ENCODE measurements around the gene PRPSAP2. TPM values are rescaled to one million over a fixed set of nuclear protein-coding genes. Genes with fewer than 3 reads are reported as not detected.

Gene PRPSAP2
- total RNA-seq, 6 donors from 2014 or later: 16.6 to 39.8 (median 29.2) TPM

GRCh38 chr17:18964018-18964351 lies 106.1 kb downstream of the PRPSAP2 start:
- no peak overlapping the region for H3K27ac ChIP-seq
- no peaks in the 10 kb centered on the region for H3K36me3 ChIP-seq
- WGBS, 2 donors: 88 to 89% methylated on average over 9 of the region's 9 CpGs
- H3K9me3 ChIP-seq: no peaks in the 10 kb centered on the region
- no peak overlapping the region for H3K4me3 ChIP-seq
- ATAC-seq (ENCODE audit: low FRiP score in 2 of 2) (no peak), DNase-seq (no peak)
- H3K4me1 ChIP-seq: peaks cover 3 to 21% (median 12%) of the 10 kb centered on the region in 4 donors
- TF ChIP-seq CTCF (IDR thresholded peaks at IDR 0.05) (no peak), POLR2A (IDR thresholded peaks at IDR 0.05) (no peak), EP300 (IDR thresholded peaks at IDR 0.05) (no peak), POLR2AphosphoS5 (IDR thresholded peaks at IDR 0.05) (no peak)
- H3K27me3 ChIP-seq: no peaks in the 10 kb centered on the region

GRCh38 chr17:18964550-18964949 lies 106.6 kb downstream of the PRPSAP2 start:
- TF ChIP-seq CTCF (IDR thresholded peaks at IDR 0.05) (no peak), POLR2A (IDR thresholded peaks at IDR 0.05) (no peak), EP300 (IDR thresholded peaks at IDR 0.05) (no peak), POLR2AphosphoS5 (IDR thresholded peaks at IDR 0.05) (no peak)
- no peak for DNase-seq
- 89 to 94% methylated on average over 8 to 9 of the region's 9 CpGs for WGBS, 2 donors
- no peaks in the 10 kb centered on the region for H3K9me3 ChIP-seq
- H3K27me3 ChIP-seq: no peaks in the 10 kb centered on the region
- H3K4me3 ChIP-seq: no peak overlapping the region
- no peak for ATAC-seq (ENCODE audit: low FRiP score in 2 of 2)
- no peaks in the 10 kb centered on the region for H3K36me3 ChIP-seq
- H3K4me1 ChIP-seq: peaks cover 3 to 27% (median 15%) of the 10 kb centered on the region in 4 donors
- H3K27ac ChIP-seq: no peak overlapping the region

GRCh38 chr17:18965530-18966236 lies 107.8 kb downstream of the PRPSAP2 start:
- H3K27ac ChIP-seq: no peak overlapping the region
- 82 to 89% methylated on average over 9 to 13 of the region's 14 CpGs for WGBS, 2 donors
- no peak overlapping the region for H3K4me3 ChIP-seq
- H3K4me1 ChIP-seq: peaks cover 3 to 28% (median 16%) of the 10 kb centered on the region in 4 donors
- no peak for DNase-seq
- TF ChIP-seq CTCF (IDR thresholded peaks at IDR 0.05): no peak
- no peak for TF ChIP-seq EP300 (IDR thresholded peaks at IDR 0.05)
- no peak for TF ChIP-seq POLR2AphosphoS5 (IDR thresholded peaks at IDR 0.05)
- no peak for TF ChIP-seq POLR2A (IDR thresholded peaks at IDR 0.05)
- H3K9me3 ChIP-seq: no peaks in the 10 kb centered on the region
- ATAC-seq (ENCODE audit: low FRiP score in 2 of 2): no peak
- H3K36me3 ChIP-seq: no peaks in the 10 kb centered on the region
- H3K27me3 ChIP-seq: no peaks in the 10 kb centered on the region

GRCh38 chr17:18966831-18967624 lies 109.1 kb downstream of the PRPSAP2 start:
- H3K27ac ChIP-seq: no peak overlapping the region
- H3K4me3 ChIP-seq: no peak overlapping the region
- no peaks in the 10 kb centered on the region for H3K27me3 ChIP-seq
- WGBS, 2 donors: 61 to 62% methylated on average over 13 to 19 of the region's 19 CpGs
- peaks cover 0 to 2% (median 0%) of the 10 kb centered on the region in 4 donors for H3K36me3 ChIP-seq
- H3K9me3 ChIP-seq: no peaks in the 10 kb centered on the region
- H3K4me1 ChIP-seq: peaks cover 0 to 22% (median 16%) of the 10 kb centered on the region in 4 donors
- ATAC-seq (ENCODE audit: low FRiP score in 2 of 2) (no peak), DNase-seq (no peak)
- TF ChIP-seq EP300 (IDR thresholded peaks at IDR 0.05): no peak
- no peak for TF ChIP-seq CTCF (IDR thresholded peaks at IDR 0.05)
- no peak for TF ChIP-seq POLR2A (IDR thresholded peaks at IDR 0.05)
- TF ChIP-seq POLR2AphosphoS5 (IDR thresholded peaks at IDR 0.05): no peak

All from upper lobe of left lung (tissue), 6 donors.